Amniotic stem cell (primary cell): ENCODE results near the gene SPRYD3.
"Not testable (repeated sequence)": the region's sequence is repeated elsewhere in the genome, so short reads cannot be mapped to it uniquely, and the experiment has no call there.

Experiments
- DNase-seq: peaks from one replicate; lab custom pipeline; 2025; lab: John Stamatoyannopoulos, UW

SPRYD3 gene

GRCh38 chr12:53101931-53102781 lies 23.0 kb upstream of the SPRYD3 start:
- DNase-seq = no peak

GRCh38 chr12:53101266-53101665 lies 22.1 kb upstream of the SPRYD3 start:
- no peak for DNase-seq

- no peak for DNase-seq
These were observed 21.4 kb upstream of the SPRYD3 start for GRCh38 chr12:53100466-53101151.

GRCh38 chr12:53099071-53099882 lies 20.1 kb upstream of the SPRYD3 start:
- DNase-seq = peak; percentile 86

- DNase-seq = peak; percentile 75
These were observed 19.3 kb upstream of the SPRYD3 start for GRCh38 chr12:53098354-53098981.

- DNase-seq = peak; percentile 19
These were observed 18.6 kb upstream of the SPRYD3 start, which contains the start of gene IGFBP6 for GRCh38 chr12:53097564-53098353. Gene IGFBP6 (plus strand): TSS chr12:53097667. CDS start chr12:53097718, 51 bp downstream.

GRCh38 chr12:53097207-53097563 lies 18.0 kb upstream of the SPRYD3 start:
- no peak for DNase-seq

- DNase-seq = no peak
These were observed 17.6 kb upstream of the SPRYD3 start for GRCh38 chr12:53096759-53097158.

GRCh38 chr12:53096089-53096741 lies 17.0 kb upstream of the SPRYD3 start:
- DNase-seq = peak; percentile 75

GRCh38 chr12:53095596-53095895 lies 16.4 kb upstream of the SPRYD3 start:
- not testable (repeated sequence) for DNase-seq

GRCh38 chr12:53094796-53095595 lies 15.8 kb upstream of the SPRYD3 start:
- not testable (repeated sequence) for DNase-seq

- no peak for DNase-seq
These were observed 15.2 kb upstream of the SPRYD3 start for GRCh38 chr12:53094394-53094787.

- no peak for DNase-seq
These were observed 14.7 kb upstream of the SPRYD3 start for GRCh38 chr12:53093777-53094393.

GRCh38 chr12:53091756-53092155 lies 12.6 kb upstream of the SPRYD3 start:
- no peak for DNase-seq

GRCh38 chr12:53090554-53090953 lies 11.4 kb upstream of the SPRYD3 start:
- DNase-seq = no peak

- DNase-seq = no peak
These were observed 10.9 kb upstream of the SPRYD3 start for GRCh38 chr12:53090105-53090504.

- DNase-seq = no peak
These were observed 7.2 kb upstream of the SPRYD3 start for GRCh38 chr12:53086361-53086760.

- no peak for DNase-seq
These were observed 3.5 kb upstream of the SPRYD3 start for GRCh38 chr12:53082637-53083175.
